Retinal pigment epithelial cell (primary cell): ENCODE data around the gene NF2.
"Not testable (repeated sequence)": the region's sequence is repeated elsewhere in the genome, so short reads cannot be mapped to it uniquely, and the experiment has no call there.

Source experiments
- DNase-seq: peaks from one replicate; pipeline ENCODE4 v3.0.0-alpha.2; 2010; ENCODE audit warnings: low read depth
- H3K4me3 ChIP-seq: 2 replicates; pipeline ENCODE4 v1.5.1; 2011; ENCODE audit warnings: mild to moderate bottlenecking, low read length, control low read depth, moderate library complexity
- CTCF ChIP-seq: conservative IDR thresholded peaks from 2 replicates; pipeline ENCODE4 v1.5.1; 2011; ENCODE audit warnings: low read depth, low read length, control low read depth, inconsistent platforms

Gene NF2

GRCh38 chr22:29603358-29604075 is at the start of gene NF2:
NF2 (plus strand) TSS chr22:29603633; CDS start chr22:29603999, 366 bp downstream.
- H3K4me3 ChIP-seq, result peak within 1 kb of the TSS; percentile 80
- no peak for TF ChIP-seq CTCF
- peak; percentile 98 for DNase-seq

- no peak for TF ChIP-seq CTCF
- no peak for DNase-seq
- no peak overlapping the region for H3K4me3 ChIP-seq
Observed at GRCh38 chr22:29555065-29555644, 48.3 kb upstream of the NF2 start.

- no peak for DNase-seq
- no peak for TF ChIP-seq CTCF
- no peak overlapping the region for H3K4me3 ChIP-seq
Observed at GRCh38 chr22:29559030-29559429, 44.4 kb upstream of the NF2 start.

GRCh38 chr22:29559853-29560252 is 43.6 kb upstream of the NF2 start:
- no peak for DNase-seq
- H3K4me3 ChIP-seq, result no peak overlapping the region

GRCh38 chr22:29563652-29564460 is 39.6 kb upstream of the NF2 start:
- H3K4me3 ChIP-seq, result no peak overlapping the region
- DNase-seq, result no peak

More at GRCh38 chr22:29559853-29560252, 43.6 kb upstream of the NF2 start:
- no peak for TF ChIP-seq CTCF

GRCh38 chr22:29566513-29566912 is 36.9 kb upstream of the NF2 start:
- not testable (repeated sequence) for H3K4me3 ChIP-seq, DNase-seq

More at GRCh38 chr22:29563652-29564460, 39.6 kb upstream of the NF2 start:
- TF ChIP-seq CTCF, result no peak

GRCh38 chr22:29567338-29567737 is 36.1 kb upstream of the NF2 start:
- TF ChIP-seq CTCF, result no peak
- no peak overlapping the region for H3K4me3 ChIP-seq

More at GRCh38 chr22:29567338-29567737, 36.1 kb upstream of the NF2 start:
- DNase-seq, result no peak
